HG03442 (cell line): ENCODE measurements around the gene SLC43A2.
"Not testable (repeated sequence)": the region's sequence is repeated elsewhere in the genome, so short reads cannot be mapped to it uniquely, and the experiment has no call there.

Source experiments
- ATAC-seq: cut with Tn5 transposase; IDR thresholded peaks from one replicate; pipeline ENCODE4 v1.9.1; 2021; ENCODE audit warnings: mild to moderate bottlenecking, moderate library complexity; ENCODE audit not compliant: unreplicated experiment

Gene SLC43A2

DNA sequence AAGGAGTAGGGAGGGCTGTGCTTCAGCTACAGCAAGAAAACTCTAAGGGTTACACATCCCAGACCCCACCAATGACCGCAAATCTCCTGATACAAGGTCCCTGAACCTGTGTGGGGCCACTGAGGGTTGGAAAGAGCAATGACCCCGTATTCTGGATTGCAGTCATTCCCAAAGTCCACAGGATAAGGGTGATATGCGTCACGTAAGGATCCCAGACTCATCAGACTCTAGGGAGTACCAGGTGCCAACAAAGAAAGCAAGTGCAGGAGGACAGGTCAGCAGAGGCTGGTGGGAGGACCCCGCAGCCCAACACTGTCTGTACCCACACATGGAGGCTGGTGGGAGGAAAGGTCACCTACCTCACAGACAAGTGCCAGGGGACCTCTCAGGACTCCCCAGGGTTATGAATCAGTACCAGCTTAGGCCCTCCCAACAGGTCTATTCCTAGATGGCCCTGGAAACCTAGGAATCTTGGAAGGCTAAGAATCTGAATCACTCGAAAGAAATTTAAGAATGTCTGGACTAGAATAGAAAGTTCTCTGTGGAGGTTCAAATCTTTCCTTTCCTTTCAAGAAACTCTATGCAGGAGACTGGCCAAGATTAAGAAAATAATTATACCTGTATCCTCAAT is 82.2 kb downstream of the SLC43A2 start:
- ATAC-seq: no peak

DNA sequence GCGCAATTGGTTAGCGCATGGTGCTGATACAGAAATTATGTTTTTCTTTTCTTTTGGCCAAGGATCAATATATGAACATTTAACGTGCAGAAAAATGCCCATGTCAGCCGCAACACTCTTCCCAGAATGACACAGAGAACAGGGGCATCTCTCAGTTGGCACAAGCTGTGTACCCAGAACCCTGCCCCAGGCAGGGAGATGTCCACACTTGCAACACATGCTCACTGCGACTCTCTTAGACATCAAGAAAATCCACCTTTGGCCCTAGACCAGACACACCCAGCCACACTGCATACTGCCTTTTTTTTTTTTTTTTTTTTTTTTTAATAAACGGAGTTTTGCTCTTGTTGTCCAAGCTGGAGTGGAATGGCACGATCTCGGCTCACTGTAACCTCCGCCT is 83.0 kb downstream of the SLC43A2 start:
- ATAC-seq: no peak

DNA sequence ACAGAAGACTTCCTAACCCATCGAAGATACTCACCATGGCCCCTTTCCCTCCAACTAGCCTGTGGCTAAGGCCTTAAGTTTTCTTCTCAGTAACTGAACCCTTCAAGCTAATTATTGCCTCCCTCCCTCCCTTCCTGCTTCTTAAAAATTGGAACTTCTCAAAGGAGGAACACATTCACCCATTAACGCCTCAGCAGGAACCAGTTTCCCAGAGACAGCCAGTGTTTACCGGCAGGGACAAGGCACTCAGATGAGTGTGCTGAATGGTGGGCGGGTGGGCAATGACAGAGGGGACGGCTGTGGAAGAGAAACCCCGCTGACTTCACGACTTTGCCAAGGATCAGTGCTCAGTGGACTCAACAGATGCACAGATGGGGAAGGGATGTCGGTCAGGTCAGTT is 86.3 kb downstream of the SLC43A2 start:
- ATAC-seq: no peak

DNA sequence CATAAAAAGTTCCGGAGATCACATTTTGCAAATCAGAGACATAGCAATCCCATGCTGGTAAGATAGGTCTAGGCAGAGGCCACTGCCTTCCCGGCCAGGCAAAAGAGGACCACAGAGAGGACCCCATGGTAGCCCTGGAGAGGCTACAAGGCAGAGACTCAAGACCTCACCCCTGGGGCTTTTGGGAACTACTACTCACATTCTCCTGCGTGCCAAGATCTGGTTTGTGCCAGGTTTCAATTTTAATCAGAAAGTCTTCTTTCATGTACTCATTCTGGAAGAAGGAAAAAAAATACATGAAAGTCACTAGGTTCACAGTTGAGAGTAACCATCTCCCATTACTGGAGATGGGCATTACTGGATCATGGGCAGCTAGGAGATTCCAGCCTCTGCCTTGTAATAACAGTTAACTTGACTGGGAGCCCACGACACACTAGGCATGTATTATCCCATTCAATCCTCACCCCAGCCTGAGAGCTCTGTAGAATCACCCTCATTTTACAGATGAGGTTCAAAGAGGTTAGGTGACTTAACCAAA is 87.2 kb downstream of the SLC43A2 start:
- no peak for ATAC-seq

DNA sequence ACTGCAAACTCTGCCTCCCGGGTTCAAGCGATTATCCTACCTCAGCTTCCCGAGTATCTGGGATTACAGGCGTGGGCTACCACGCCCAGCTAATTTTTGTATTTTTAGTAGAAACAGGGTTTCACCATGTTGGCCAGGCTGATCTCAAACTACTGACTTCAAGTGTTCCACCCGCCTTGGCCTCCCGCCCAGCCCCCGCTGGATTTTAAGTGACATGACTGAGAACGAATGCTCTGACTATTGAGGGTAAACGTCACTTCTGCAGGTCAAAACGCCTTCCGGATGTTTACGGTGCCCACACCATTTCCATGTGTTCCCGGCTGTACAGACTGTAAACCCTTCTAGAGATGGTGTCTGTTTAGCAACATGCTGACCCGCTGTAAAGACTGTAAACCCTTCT is 88.8 kb downstream of the SLC43A2 start:
- no peak for ATAC-seq

DNA sequence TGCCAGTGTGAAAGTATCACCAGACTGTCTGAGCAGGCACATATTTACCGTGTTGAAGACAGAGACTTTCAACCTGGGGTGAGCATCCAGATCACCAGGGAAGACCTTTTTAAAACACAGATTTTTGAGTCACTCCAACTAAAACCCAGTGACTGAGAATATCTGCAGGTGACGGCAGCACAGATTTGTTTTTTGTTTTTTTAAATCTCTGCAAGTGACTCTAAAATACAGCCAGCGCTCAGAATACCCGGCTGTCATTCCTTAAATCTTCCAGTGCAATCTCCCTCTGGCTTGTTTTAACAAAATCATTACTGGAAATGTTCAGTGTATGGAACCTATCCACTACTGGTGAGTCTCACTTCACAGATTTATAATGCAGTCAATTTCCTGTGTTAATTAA is 92.9 kb downstream of the SLC43A2 start:
- ATAC-seq: no peak

DNA sequence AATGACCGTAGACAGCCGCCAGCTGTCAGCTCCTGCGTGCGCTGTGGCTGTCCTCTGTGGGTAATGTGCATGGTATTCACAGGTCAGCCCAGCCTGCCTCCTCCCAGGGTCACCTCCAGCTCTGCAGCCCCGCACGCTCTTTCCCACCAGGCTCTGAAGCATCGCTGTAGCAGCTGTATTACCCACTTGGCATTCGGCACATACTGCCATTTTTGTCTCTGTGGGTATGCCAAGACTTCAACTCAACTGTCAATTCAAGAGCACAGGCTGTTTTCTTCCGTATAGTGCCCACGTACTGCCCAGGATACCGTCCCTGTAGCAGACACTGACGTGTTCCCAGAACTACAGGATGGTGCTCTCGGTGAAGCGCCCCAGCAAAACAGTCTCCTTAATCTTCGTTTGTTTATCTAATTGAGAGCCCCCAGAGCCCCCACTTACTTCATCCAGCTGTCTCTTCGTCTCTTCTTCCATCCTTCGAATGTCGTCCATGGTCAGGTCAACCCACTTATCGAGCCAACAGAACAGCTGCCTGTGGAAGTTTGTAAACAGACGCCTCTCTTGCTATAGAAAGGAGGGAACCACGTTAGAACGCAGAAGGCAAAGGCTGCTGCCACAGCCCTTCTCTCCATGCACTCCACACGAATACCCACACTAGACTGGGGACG is 94.8 kb downstream of the SLC43A2 start:
- no peak for ATAC-seq

DNA sequence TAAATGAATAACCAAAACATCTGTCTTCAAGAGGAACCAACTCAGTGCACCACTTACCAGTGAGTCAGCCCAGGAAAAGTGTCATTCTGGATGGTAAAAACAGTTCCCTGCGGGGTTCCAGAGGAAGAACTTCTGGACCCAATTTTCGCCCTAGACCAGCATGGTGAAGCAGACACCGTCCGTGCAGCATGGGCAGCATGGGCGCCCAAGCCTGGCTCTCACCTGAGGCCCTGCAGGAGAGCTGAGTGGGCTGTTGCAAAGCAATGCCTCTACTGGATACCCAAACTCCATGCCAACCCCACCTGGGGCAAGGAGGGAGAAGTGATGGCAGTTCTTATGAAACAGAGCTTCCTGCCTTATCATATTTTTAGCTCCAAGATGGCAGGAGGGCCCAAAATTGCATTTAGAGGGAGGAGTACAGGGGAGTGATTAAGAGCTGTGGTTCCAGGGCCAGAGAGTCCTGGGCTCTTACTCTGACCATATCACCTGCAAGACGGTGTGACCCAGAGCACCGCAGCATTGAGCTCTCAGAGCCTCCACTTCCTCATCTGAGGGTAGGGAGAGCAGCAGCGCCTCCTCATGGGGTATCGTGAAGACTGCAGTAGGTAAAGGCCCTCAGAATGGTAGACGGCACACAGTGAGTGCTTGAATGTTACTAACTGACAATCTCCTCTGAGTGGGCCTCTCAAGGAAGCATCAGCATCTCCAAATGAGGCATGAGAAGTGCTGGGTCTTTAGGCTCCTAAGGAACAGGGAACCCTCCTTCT is 95.6 kb downstream of the SLC43A2 start:
- ATAC-seq: no peak

DNA sequence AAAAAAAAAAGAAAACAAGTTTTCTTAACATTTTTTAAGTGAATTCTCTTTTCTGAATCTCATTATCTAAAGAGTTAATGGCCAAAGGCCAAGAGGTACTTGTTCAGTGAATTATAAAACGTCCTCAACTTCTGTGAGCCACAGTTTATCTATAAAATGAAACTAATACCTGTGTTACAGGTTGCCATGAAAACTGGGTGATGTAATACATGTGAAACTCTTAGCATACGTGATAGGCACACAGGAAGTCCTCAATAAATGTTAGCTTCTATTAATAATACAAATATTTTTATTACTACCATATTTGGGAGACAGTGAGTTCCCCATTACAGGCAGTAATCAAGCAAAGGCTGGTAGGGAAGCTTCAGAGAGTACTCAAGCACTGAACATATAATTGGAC is 98.8 kb downstream of the SLC43A2 start:
- no peak for ATAC-seq

DNA sequence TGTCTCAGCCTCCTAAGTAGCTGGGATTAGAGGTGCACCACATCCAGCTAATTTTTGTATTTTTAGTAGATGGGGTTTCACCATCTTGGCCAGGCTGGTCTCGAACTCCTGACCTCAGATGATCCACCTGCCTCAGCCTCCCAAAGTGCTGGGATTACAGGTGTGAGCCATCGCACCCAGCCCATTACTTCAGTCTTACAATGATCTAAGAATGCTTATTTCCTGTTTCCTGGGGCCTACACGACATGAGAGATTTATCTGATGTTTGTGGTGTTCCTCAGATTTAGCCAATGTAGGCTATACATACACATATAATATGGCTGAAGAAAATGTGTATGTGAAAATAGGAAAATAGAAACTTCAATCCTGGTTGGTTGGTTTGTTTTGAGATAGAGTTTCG is 101.8 kb downstream of the SLC43A2 start:
- ATAC-seq: not testable (repeated sequence)

DNA sequence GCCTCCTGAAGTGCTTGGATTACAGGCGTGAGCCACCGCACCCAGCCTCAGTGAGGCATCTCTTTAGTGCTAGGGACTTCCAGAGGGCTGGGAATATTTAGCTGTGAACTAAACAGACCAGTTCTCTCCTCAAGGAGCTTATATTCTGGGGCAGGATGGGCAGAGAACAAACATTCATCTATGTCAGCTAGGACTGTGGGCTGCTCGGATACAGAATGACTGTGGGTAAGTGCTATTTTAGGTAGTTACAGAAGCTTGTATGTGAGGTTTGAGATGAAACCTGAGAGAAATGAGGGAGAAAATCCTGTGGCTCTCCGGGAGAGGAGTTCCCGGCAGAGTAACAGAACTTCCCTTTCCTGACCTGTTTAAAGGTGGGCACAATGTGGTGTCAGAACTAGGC is 106.0 kb downstream of the SLC43A2 start:
- ATAC-seq: no peak

DNA sequence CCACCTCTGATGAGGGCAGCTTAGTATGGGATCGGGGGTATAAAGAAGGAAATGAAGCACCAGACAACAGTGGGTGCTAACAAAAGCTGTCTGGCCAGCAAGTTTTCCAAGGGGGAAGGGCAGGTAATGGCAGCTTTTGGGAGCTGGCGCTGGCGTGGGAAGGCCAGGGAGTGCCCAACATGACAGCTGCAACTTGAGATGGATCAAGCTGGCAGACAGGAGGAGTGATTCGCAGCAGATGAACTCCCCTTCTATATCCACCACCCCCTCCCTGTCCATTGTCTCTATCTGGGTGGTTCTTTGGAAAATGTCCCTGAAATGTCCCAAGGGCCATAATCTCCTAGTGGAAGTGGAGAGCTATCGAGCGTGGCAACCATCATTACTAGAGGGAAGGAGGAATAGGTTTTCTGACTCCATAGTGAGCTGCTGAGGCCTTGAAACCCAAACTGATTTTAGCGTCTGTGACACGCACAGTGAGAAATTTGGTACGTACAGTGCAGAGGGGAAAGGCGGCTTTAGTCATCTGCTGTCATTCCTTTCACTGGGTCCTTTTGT is 107.5 kb downstream of the SLC43A2 start:
- ATAC-seq: no peak

DNA sequence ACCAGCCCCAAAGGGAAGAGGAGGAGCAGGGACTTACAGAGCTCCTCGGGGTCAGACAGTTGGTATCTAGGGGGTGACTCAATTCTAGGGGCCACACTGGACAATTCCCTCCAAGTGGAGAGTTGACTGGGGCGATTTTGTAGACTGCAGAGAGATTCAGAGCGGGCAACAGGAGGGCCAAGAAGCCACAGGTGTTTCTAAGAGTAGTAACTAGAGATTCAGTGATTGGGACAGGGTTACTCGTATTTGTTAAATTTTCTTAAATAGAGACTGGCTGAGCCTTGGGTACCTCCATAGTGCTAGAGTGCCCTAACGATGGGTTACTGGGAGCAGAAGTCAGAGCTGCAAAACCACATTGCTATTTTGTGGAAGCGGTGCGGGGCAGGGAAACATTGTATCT is 109.0 kb downstream of the SLC43A2 start:
- ATAC-seq: no peak
